Measurements from ENCODE around the gene SMIM8.

- TF ChIP-seq EZH2 (IDR thresholded peaks at IDR 0.05; ENCODE audit: borderline replicate concordance, insufficient read depth, low read depth, low read length, poor library complexity, severe bottlenecking) (no peak), CTCF (IDR thresholded peaks at IDR 0.05) (no peak)
Measured at GRCh38 chr6:87346700-87347099, 24.3 kb downstream of the SMIM8 start.
